ENCODE measurements around the gene ACOX2.

The ACOX2 gene

GRCh38 chr3:58539626-58540025 lies 2.6 kb upstream of the ACOX2 start:
- TF ChIP-seq EZH2 (IDR thresholded peaks at IDR 0.05; ENCODE audit: borderline replicate concordance, low read length) (no peak), CTCF (IDR thresholded peaks at IDR 0.05; ENCODE audit: low read length) (no peak)
- Histone ChIP-seq H2AFZ (ENCODE audit: low read length) (no peak overlapping the region), H4K20me1 (ENCODE audit: insufficient read depth, low read length) (no peaks in the 10 kb centered on the region), H3K4me2 (ENCODE audit: low read length) (no peak overlapping the region), H3K36me3 (ENCODE audit: insufficient read depth, low read length) (no peaks in the 10 kb centered on the region), H3K4me3 (ENCODE audit: low read depth, low read length, poor library complexity, severe bottlenecking) (no peak overlapping the region), H3K27ac (ENCODE audit: low read depth, low read length, poor library complexity, severe bottlenecking) (no peak overlapping the region), H3K9me3 (ENCODE audit: low read length) (no peaks in the 10 kb centered on the region), H3K79me2 (ENCODE audit: insufficient read depth, low read length) (no peaks in the 10 kb centered on the region), H3K9ac (ENCODE audit: low read length) (no peak overlapping the region), H3K9me2 (ENCODE audit: low read depth, low read length) (no peaks in the 10 kb centered on the region), H3K4me1 (ENCODE audit: insufficient read depth, low read length, severe bottlenecking) (no peaks in the 10 kb centered on the region), H3K27me3 (ENCODE audit: insufficient read depth, low read length) (no peaks in the 10 kb centered on the region), H3F3A (ENCODE audit: insufficient read depth, low read length) (no peaks in the 10 kb centered on the region)

GRCh38 chr3:58537412-58538301 lies 667 bp upstream of the ACOX2 start:
- Histone ChIP-seq H3K4me1 (ENCODE audit: insufficient read depth, low read length, severe bottlenecking) (peaks cover 4% of the 10 kb centered on the region), H3K36me3 (ENCODE audit: insufficient read depth, low read length) (no peaks in the 10 kb centered on the region), H3K4me2 (ENCODE audit: low read length) (no peak overlapping the region), H3K9ac (ENCODE audit: low read length) (no peak overlapping the region), H3K9me3 (ENCODE audit: low read length) (no peaks in the 10 kb centered on the region), H3K79me2 (ENCODE audit: insufficient read depth, low read length) (no peaks in the 10 kb centered on the region), H4K20me1 (ENCODE audit: insufficient read depth, low read length) (no peaks in the 10 kb centered on the region), H2AFZ (ENCODE audit: low read length) (no peak overlapping the region), H3K27ac (ENCODE audit: low read depth, low read length, poor library complexity, severe bottlenecking) (no peak overlapping the region), H3F3A (ENCODE audit: insufficient read depth, low read length) (no peaks in the 10 kb centered on the region), H3K9me2 (ENCODE audit: low read depth, low read length) (no peaks in the 10 kb centered on the region), H3K27me3 (ENCODE audit: insufficient read depth, low read length) (no peaks in the 10 kb centered on the region), H3K4me3 (ENCODE audit: low read depth, low read length, poor library complexity, severe bottlenecking) (no peak overlapping the region)
- TF ChIP-seq EZH2 (IDR thresholded peaks at IDR 0.05; ENCODE audit: borderline replicate concordance, low read length): no peak
- TF ChIP-seq CTCF (IDR thresholded peaks at IDR 0.05; ENCODE audit: low read length): no peak

GRCh38 chr3:58535531-58536500 lies 1.2 kb downstream of the ACOX2 start:
- Histone ChIP-seq H3K9ac (ENCODE audit: low read length) (no peak overlapping the region), H3K9me2 (ENCODE audit: low read depth, low read length) (no peaks in the 10 kb centered on the region), H3K79me2 (ENCODE audit: insufficient read depth, low read length) (no peaks in the 10 kb centered on the region), H3K4me1 (ENCODE audit: insufficient read depth, low read length, severe bottlenecking) (peaks cover 4% of the 10 kb centered on the region), H3K9me3 (ENCODE audit: low read length) (no peaks in the 10 kb centered on the region), H3F3A (ENCODE audit: insufficient read depth, low read length) (no peaks in the 10 kb centered on the region), H3K4me2 (ENCODE audit: low read length) (no peak overlapping the region), H3K27ac (ENCODE audit: low read depth, low read length, poor library complexity, severe bottlenecking) (no peak overlapping the region), H3K27me3 (ENCODE audit: insufficient read depth, low read length) (0 out of 2 replicates have a peak, but pooled peaks cover 2% of the 10 kb centered on the region), H4K20me1 (ENCODE audit: insufficient read depth, low read length) (no peaks in the 10 kb centered on the region), H2AFZ (ENCODE audit: low read length) (no peak overlapping the region), H3K36me3 (ENCODE audit: insufficient read depth, low read length) (no peaks in the 10 kb centered on the region), H3K4me3 (ENCODE audit: low read depth, low read length, poor library complexity, severe bottlenecking) (no peak overlapping the region)
- no peak for TF ChIP-seq CTCF (IDR thresholded peaks at IDR 0.05; ENCODE audit: low read length)
- TF ChIP-seq EZH2 (IDR thresholded peaks at IDR 0.05; ENCODE audit: borderline replicate concordance, low read length): no peak
